Glutamatergic neuron (in vitro differentiated cells): ENCODE measurements around the gene GALE. TPM values are rescaled to one million over a fixed set of nuclear protein-coding genes. Genes with fewer than 3 reads are reported as not detected.
A peak's percentile ranks its signal among the peaks of the same experiment; 100 is the strongest.

Source experiments
- DNase-seq: peaks from one replicate; pipeline ENCODE4 v3.0.0; 2022
- H3K27ac Mint-ChIP-seq: one replicate; pipeline ENCODE4 v1.8.0; 2020; ENCODE audit warnings: mild to moderate bottlenecking, mixed read lengths, inconsistent platforms; ENCODE audit not compliant: unreplicated experiment
- H3K27me3 Mint-ChIP-seq: one replicate; pipeline ENCODE4 v1.8.0; 2020; ENCODE audit warnings: mild to moderate bottlenecking, moderate library complexity, mixed read lengths, inconsistent platforms; ENCODE audit not compliant: unreplicated experiment
- H3K36me3 Mint-ChIP-seq: one replicate; pipeline ENCODE4 v1.8.0; 2020; ENCODE audit warnings: mild to moderate bottlenecking, mixed read lengths, inconsistent platforms; ENCODE audit not compliant: unreplicated experiment
- H3K4me1 Mint-ChIP-seq: one replicate; pipeline ENCODE4 v1.8.0; 2020; ENCODE audit warnings: mild to moderate bottlenecking, low read depth, mixed read lengths, inconsistent platforms; ENCODE audit not compliant: unreplicated experiment
- H3K4me3 Mint-ChIP-seq: one replicate; pipeline ENCODE4 v1.8.0; 2020; ENCODE audit warnings: mild to moderate bottlenecking, mixed read lengths, inconsistent platforms; ENCODE audit not compliant: unreplicated experiment
- H3K9me3 Mint-ChIP-seq: one replicate; pipeline ENCODE4 v1.8.0; 2020; ENCODE audit warnings: mild to moderate bottlenecking, moderate library complexity, mixed read lengths, inconsistent platforms; ENCODE audit not compliant: unreplicated experiment
- CTCF ChIP-seq: fragments of 200-600 bp; sonication (generic); IDR thresholded peaks from one replicate; pipeline ENCODE4 v1.5.0; 2021; ENCODE audit not compliant: partially characterized antibody, unreplicated experiment
- total RNA-seq: library from RNA; stranded (reverse); fragmentation: NEBNext Ultra II Directional; extraction: Animal tissue kit (Norgen Biotek cat#: 25700); gene quantifications from one replicate; pipeline ENCODE4 v1.2.1, GENCODE V29; 2021; ENCODE audit not compliant: unreplicated experiment

The GALE gene
- total RNA-seq, 1 donor from 2014 or later: 32.6 TPM

- no peak overlapping the region for H3K27ac Mint-ChIP-seq
- peak; percentile 86 for TF ChIP-seq CTCF
- H3K9me3 Mint-ChIP-seq: peaks cover 2% of the 10 kb centered on the region
- no peaks in the 10 kb centered on the region for H3K36me3 Mint-ChIP-seq
- peaks cover 3% of the 10 kb centered on the region for H3K4me1 Mint-ChIP-seq
- no peak overlapping the region for H3K4me3 Mint-ChIP-seq
- peak; percentile 95 for DNase-seq
- no peaks in the 10 kb centered on the region for H3K27me3 Mint-ChIP-seq
Measured at GRCh38 chr1:23772049-23772853, 28.3 kb downstream of the GALE start.

GRCh38 chr1:23768733-23769132 lies 31.8 kb downstream of the GALE start:
- no peaks in the 10 kb centered on the region for H3K36me3 Mint-ChIP-seq
- TF ChIP-seq CTCF: no peak
- no peaks in the 10 kb centered on the region for H3K4me1 Mint-ChIP-seq
- H3K27me3 Mint-ChIP-seq: peaks cover 2% of the 10 kb centered on the region
- H3K4me3 Mint-ChIP-seq: no peak overlapping the region
- H3K27ac Mint-ChIP-seq: no peak overlapping the region
- H3K9me3 Mint-ChIP-seq: no peaks in the 10 kb centered on the region
- DNase-seq: no peak

GRCh38 chr1:23763041-23763577 lies 37.4 kb downstream of the GALE start:
- Mint-ChIP-seq H3K4me3 (no peak overlapping the region), H3K4me1 (peaks cover 2% of the 10 kb centered on the region), H3K36me3 (no peaks in the 10 kb centered on the region), H3K27ac (no peak overlapping the region), H3K27me3 (peaks cover 6% of the 10 kb centered on the region), H3K9me3 (no peaks in the 10 kb centered on the region)
- no peak for DNase-seq
- no peak for TF ChIP-seq CTCF

GRCh38 chr1:23759277-23759676 lies 41.3 kb downstream of the GALE start:
- Mint-ChIP-seq H3K4me1 (peaks cover 2% of the 10 kb centered on the region), H3K27ac (peak overlapping the region; percentile 48), H3K36me3 (no peaks in the 10 kb centered on the region), H3K27me3 (peaks cover 6% of the 10 kb centered on the region), H3K9me3 (no peaks in the 10 kb centered on the region), H3K4me3 (no peak overlapping the region)
- TF ChIP-seq CTCF: no peak
- DNase-seq: no peak

- Mint-ChIP-seq H3K27me3 (peaks cover 4% of the 10 kb centered on the region), H3K4me3 (no peak overlapping the region), H3K9me3 (no peaks in the 10 kb centered on the region), H3K36me3 (no peaks in the 10 kb centered on the region), H3K4me1 (peaks cover 2% of the 10 kb centered on the region), H3K27ac (no peak overlapping the region)
- no peak for DNase-seq
- TF ChIP-seq CTCF: no peak
Measured at GRCh38 chr1:23757812-23758211, 42.7 kb downstream of the GALE start.
